ENCODE measurements around the gene TEX36. TPM values are rescaled to one million over a fixed set of nuclear protein-coding genes. Genes with fewer than 3 reads are reported as not detected.

The TEX36 gene
- total and polyA plus RNA-seq, 9 of the 15 experiments (the other 6 are each of a cell fraction or from before 2014, with no cell fraction given), result 0.10 to 0.82 (median 0.15) TPM; not detected in 6

GRCh38 chr10:125719173-125720001 lies 36.4 kb upstream of the TEX36 start, which contains the start of gene EDRF1 (continued):
- TF ChIP-seq SMAD1 (IDR thresholded peaks at IDR 0.05; ENCODE audit: low read depth, low read length, partially characterized antibody) (no peak), TCF7 (IDR thresholded peaks at IDR 0.05; ENCODE audit: borderline replicate concordance) (no peak), ZNF224 (CRISPR knock-in tag; IDR thresholded peaks at IDR 0.05) (no peak), HNRNPL (IDR thresholded peaks at IDR 0.05; ENCODE audit: low read depth, low read length) (no peak), MIER1 (IDR thresholded peaks at IDR 0.05; ENCODE audit: low read depth) (no peak), ARID2 (IDR thresholded peaks at IDR 0.05) (no peak), ETV1 (tag; conservative IDR thresholded peaks at IDR 0.05; ENCODE audit: low read depth) (peak; percentile 64; the same call in 1 of the 2 replicates), MEF2A (IDR thresholded peaks at IDR 0.05; ENCODE audit: control insufficient read depth, low read depth, low read length) (no peak), BCL6 (CRISPR knock-in tag; IDR thresholded peaks at IDR 0.05) (no peak), EGR1 (conservative IDR thresholded peaks at IDR 0.05) (peak; percentile 43; the same call in 1 of the 2 replicates), KDM1A (IDR thresholded peaks at IDR 0.05) (no peak), ZNF212 (CRISPR knock-in tag; IDR thresholded peaks at IDR 0.05) (no peak), ZNF444 (CRISPR knock-in tag; IDR thresholded peaks at IDR 0.05) (no peak), CREB1 (IDR thresholded peaks at IDR 0.05) (no peak), CREB1 (CRISPR knock-in tag; IDR thresholded peaks at IDR 0.05) (no peak), TGIF2 (CRISPR knock-in tag; IDR thresholded peaks at IDR 0.05) (no peak), TCF3 (CRISPR knock-in tag; IDR thresholded peaks at IDR 0.05) (no peak), BRCA1 (IDR thresholded peaks at IDR 0.05) (no peak), BRCA1 (CRISPR knock-in tag; IDR thresholded peaks at IDR 0.05) (no peak), ZNF408 (CRISPR knock-in tag; IDR thresholded peaks at IDR 0.05; ENCODE audit: low read depth) (no peak)
- TF ChIP-seq, protein P1, sequence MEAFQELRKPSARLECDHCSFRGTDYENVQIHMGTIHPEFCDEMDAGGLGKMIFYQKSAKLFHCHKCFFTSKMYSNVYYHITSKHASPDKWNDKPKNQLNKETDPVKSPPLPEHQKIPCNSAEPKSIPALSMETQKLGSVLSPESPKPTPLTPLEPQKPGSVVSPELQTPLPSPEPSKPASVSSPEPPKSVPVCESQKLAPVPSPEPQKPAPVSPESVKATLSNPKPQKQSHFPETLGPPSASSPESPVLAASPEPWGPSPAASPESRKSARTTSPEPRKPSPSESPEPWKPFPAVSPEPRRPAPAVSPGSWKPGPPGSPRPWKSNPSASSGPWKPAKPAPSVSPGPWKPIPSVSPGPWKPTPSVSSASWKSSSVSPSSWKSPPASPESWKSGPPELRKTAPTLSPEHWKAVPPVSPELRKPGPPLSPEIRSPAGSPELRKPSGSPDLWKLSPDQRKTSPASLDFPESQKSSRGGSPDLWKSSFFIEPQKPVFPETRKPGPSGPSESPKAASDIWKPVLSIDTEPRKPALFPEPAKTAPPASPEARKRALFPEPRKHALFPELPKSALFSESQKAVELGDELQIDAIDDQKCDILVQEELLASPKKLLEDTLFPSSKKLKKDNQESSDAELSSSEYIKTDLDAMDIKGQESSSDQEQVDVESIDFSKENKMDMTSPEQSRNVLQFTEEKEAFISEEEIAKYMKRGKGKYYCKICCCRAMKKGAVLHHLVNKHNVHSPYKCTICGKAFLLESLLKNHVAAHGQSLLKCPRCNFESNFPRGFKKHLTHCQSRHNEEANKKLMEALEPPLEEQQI (IDR thresholded peaks at IDR 0.05), result no peak
- TF ChIP-seq, protein P2, sequence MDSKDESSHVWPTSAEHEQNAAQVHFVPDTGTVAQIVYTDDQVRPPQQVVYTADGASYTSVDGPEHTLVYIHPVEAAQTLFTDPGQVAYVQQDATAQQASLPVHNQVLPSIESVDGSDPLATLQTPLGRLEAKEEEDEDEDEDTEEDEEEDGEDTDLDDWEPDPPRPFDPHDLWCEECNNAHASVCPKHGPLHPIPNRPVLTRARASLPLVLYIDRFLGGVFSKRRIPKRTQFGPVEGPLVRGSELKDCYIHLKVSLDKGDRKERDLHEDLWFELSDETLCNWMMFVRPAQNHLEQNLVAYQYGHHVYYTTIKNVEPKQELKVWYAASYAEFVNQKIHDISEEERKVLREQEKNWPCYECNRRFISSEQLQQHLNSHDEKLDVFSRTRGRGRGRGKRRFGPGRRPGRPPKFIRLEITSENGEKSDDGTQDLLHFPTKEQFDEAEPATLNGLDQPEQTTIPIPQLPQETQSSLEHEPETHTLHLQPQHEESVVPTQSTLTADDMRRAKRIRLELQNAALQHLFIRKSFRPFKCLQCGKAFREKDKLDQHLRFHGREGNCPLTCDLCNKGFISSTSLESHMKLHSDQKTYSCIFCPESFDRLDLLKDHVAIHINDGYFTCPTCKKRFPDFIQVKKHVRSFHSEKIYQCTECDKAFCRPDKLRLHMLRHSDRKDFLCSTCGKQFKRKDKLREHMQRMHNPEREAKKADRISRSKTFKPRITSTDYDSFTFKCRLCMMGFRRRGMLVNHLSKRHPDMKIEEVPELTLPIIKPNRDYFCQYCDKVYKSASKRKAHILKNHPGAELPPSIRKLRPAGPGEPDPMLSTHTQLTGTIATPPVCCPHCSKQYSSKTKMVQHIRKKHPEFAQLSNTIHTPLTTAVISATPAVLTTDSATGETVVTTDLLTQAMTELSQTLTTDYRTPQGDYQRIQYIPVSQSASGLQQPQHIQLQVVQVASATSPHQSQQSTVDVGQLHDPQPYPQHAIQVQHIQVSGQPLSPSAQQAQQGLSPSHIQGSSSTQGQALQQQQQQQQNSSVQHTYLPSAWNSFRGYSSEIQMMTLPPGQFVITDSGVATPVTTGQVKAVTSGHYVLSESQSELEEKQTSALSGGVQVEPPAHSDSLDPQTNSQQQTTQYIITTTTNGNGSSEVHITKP (IDR thresholded peaks at IDR 0.05; ENCODE audit: partially characterized antibody), result no peak
- TF ChIP-seq, protein P3, sequence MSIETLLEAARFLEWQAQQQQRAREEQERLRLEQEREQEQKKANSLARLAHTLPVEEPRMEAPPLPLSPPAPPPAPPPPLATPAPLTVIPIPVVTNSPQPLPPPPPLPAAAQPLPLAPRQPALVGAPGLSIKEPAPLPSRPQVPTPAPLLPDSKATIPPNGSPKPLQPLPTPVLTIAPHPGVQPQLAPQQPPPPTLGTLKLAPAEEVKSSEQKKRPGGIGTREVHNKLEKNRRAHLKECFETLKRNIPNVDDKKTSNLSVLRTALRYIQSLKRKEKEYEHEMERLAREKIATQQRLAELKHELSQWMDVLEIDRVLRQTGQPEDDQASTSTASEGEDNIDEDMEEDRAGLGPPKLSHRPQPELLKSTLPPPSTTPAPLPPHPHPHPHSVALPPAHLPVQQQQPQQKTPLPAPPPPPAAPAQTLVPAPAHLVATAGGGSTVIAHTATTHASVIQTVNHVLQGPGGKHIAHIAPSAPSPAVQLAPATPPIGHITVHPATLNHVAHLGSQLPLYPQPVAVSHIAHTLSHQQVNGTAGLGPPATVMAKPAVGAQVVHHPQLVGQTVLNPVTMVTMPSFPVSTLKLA (conservative IDR thresholded peaks at IDR 0.05), result peak; percentile 81 to 85
